CMK (cell line): Measurements from ENCODE around the gene ATP5PB.

Experiments used
- DNase-seq: peaks from one replicate; pipeline ENCODE4 v3.0.0-alpha.2; 2010; ENCODE audit warnings: low read depth

Gene ATP5PB

DNA sequence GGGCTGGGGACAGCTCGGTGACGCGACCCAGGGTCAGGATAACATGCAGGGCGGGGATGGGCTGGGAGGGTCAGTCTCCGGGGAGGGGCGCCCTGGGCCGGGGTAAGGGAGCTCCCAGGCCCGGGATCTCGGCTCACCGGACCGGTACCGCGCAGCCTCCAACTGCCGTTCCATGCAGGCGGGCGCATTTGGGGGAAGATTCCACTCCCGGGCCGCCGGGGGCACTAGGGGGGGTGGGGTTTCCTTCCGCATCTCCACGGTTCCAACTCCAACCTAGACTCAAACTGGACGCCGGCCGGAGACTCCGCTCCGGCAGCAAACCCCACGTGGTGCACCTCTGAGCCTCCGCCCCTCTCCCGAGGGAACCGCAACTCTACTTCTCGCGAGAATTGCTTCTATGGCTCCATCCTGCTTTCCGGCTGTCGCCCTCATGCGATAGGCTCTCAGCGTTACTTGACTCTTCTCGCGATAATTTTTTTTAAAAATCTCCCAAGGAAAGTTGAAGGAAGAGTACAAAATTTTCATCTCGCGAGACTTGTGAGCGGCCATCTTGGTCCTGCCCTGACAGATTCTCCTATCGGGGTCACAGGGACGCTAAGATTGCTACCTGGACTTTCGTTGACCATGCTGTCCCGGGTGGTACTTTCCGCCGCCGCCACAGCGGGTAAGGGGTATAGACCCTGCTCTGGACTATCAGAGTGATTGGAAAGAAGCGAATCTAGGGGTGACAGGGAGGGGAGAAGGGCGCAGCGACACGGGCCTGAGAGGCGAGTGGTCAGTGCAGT is at the start of gene ATP5PB, which contains the start of gene WDR77:
Gene ATP5PB (plus strand): TSS at position 547 of the 785 bp plus-strand sequence. CDS start 78 bp downstream, at position 625.
Gene WDR77 (minus strand): TSS at position 339 of the 785 bp plus-strand sequence. CDS start 87 bp downstream, at position 252.
- DNase-seq = peak; percentile 98

DNA sequence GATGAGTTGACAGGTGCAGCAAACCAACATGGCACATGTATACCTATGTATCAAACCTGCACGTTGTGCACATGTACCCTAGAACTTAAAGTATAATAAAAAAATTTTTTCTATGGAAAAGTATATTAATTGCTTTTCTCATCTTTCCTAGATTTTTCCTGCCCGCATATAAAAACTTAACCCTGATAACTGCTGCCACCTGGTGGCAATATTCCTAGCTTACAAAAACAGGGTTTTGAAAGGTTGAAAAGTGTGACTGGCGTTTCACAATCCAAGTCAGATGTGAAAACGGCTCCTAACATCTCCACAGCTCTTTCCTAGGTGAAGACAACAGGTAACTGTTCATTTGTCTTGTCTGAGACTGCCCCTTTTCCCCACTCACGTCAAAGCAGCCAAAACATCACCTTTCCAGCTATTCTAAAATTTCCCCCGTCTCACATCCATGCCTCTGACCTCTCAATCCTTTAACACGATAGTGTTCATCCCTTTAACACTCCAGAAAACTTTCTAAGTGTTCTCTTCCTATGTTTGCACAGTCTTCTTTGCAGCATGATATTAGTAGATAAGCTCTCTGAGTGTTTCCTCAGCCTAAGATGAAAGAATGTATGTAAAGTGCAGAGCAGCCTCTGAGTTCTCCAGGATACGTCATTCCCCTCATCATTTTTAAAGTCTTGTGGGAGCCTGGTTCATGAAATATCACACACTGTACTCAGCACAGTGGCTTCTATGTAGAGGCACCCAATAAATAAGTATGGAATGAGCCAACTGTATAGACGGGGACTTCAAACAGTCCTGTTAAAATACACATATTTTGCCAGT is 49.3 kb upstream of the ATP5PB start:
- DNase-seq = no peak

- no peak for DNase-seq
These were observed 47.2 kb upstream of the ATP5PB start for GRCh38 chr1:111402083-111402482.

DNA sequence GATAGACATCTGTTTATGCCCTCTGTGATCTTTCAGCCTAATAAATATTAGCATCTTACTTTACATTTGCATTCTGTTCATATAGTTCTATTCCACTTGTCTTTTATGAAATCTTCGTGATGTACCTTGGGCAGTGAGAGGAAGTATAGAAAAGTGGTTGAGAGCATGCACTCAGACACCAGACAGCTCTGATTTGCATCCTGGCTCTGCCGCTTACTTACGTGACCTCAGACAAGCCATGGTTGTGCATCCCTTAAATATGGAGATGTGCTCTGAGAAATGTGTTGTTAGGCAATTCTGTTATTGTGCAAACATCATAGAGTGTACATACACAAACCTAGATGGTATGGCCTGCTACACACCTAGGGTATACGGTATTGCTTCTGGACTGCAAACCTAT is 44.7 kb upstream of the ATP5PB start:
- DNase-seq = no peak

GRCh38 chr1:111406321-111406768 is 42.9 kb upstream of the ATP5PB start:
- DNase-seq = no peak

- no peak for DNase-seq
These were observed 42.0 kb upstream of the ATP5PB start for GRCh38 chr1:111407301-111407700.

DNA sequence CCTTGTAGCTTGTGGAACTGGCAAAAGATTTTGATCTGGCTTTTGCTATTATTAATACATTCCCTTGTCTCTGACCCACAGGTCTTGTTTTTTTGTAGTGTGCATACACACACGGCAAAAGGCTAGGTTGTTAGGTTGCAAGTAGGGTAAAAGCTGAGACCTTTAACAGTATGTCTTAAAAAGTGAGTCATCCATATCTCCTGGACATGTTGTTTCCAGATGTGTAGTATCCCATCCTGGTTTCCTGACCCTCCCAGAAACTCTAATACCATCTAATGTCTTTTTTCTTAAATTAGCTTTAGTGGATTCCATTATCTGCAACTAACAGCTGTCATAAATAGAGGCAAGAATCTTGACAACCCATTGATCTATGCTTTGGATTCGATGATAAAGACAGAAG is 36.4 kb upstream of the ATP5PB start:
- no peak for DNase-seq

- DNase-seq = no peak
These were observed 34.5 kb upstream of the ATP5PB start for GRCh38 chr1:111414756-111415155.

DNA sequence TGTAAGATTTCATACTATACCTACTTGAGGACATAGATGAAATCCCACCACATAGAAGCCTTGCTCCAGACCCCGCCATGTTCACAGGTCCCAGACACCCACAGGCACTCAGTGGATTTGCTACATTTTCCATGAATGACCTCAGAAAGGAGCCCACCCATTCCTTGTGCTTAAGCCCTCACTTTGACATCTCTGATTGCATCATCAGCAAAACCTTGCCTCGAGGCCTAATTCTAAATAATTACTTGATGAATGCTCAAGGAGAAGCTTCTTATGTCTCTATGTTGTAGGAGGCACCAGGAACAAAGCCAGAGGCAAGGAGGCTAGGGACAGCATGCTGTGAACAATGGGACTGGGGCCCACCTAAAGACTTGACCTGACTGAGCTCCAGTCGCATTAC is 33.8 kb upstream of the ATP5PB start:
- DNase-seq = no peak

DNA sequence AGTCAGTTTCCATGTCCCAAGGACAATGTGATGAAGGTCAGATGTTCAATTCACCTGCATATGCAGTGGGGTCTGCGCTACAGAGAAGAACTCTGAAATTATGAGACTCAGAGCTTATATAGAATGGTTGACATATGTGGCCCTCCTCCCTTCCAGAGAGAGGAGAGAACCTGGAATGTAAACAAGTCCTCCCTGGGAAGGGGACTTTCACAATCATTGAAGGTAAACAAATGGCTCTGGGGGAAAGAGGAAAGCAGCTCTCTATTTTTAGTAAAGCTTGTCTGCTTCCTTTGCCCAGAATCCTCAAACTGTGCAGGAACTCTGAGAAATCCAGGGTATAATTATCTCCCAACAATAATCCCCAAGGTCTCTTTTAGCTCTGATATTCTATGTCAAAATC is 31.5 kb upstream of the ATP5PB start:
- no peak for DNase-seq

DNA sequence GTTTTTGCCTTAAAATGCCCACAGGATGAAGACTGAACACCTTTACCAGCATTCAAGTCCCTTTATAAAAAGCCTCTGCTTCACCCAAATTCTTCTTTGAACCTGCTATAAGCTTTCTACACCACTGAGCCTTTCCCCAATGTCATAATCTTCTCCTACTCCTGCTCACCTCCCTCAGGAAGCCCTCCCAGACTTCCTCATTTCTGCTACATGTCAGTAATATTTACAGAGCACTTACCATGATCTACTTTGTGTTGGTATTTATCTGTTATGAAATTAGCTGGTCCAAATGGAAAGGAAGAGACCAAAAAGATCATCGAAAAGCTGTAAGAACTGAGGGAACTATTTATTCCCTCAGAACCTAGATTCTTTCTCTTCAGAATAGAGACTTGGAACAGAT is 30.2 kb upstream of the ATP5PB start:
- DNase-seq = no peak

- no peak for DNase-seq
These were observed 28.9 kb upstream of the ATP5PB start for GRCh38 chr1:111420377-111420776.

- DNase-seq = no peak
These were observed 26.5 kb upstream of the ATP5PB start for GRCh38 chr1:111422546-111423391.

DNA sequence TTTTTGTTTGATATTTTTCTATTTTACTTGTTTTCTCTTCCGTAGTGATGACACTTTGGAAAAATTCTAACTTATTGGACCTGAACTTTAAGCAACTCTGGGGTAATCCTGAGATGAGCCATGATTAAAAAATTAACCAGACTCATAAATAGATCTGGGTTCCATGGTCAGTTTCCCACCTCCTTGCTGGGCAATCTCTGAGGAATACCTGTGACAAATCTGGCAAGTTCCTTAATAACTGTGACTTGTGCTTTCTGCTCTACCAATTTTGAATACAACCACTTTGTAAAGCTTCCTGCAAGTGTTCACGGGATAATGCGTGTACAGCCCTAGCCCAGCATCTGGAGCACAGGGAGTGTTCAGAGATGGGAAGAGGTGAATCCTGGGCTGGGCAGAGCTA is 25.0 kb upstream of the ATP5PB start:
- DNase-seq = no peak

GRCh38 chr1:111436726-111437125 is 12.5 kb upstream of the ATP5PB start:
- no peak for DNase-seq

- DNase-seq = no peak
These were observed 9.6 kb upstream of the ATP5PB start for GRCh38 chr1:111439461-111440351.

DNA sequence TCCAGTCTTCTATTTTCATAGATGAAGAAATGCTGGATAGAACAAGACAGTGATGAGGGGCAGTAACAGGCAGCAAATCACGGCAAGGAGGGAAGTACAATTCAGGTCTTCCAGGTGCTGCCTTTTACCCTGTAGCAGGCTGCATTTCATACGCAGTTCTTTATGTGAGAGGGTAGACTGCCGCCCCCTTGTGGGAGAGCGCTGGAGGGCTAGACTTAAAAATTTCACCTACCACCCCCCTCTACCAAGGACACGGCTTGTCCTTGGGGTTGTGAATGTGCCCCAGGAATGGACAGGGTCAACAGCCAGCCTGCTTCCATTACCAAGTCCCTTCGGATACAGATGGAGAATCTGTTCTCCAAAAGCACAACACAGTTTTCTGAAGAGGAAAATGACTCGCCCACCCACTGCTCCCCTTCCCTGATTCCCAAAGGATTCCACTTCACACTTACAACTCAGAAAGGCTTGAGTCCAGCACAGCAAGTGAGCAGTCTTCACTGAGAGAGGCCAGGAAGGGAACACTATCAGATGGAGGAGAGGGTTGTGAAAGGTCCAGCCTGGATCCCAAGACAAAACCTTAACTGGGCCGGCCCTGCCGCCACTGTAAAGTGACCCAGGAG is 7.6 kb upstream of the ATP5PB start:
- DNase-seq = no peak

DNA sequence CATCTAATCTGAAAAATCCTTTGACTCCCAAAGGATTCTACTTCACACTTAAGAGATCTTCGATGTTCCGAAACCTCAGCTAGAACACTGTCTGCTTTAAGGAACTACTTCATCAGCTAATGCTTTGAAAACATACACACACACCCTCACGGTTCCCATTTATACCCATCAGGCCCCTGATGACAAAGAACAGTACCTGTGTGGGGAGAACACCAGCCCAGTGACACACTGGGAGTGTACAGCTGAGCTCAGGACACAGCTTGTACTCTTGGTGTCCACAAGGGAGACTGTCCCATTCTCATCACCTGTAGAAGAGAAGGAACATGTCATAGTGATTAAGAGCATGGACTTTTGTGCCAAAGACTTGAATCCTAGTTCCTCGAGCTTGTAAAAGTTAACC is 6.8 kb upstream of the ATP5PB start:
- no peak for DNase-seq

DNA sequence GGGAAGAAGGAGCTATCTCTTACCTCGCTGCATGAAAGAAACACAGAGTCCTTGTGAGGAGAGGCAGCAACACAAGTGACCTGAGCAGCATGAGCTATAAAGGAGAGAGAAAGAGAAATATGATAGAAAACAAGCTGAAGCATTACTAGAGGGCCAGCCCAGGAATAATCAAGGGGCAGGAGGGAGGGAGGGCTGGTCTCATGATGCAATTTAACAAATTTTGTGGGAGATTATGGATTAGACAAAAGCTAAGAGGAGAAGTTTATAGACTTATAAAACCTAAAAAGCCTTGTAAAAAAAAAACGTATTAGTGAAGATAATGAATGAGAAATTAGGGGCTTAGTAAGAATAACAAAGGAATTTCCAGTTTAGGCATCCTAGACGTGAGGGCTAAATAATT is 5.2 kb upstream of the ATP5PB start:
- no peak for DNase-seq

- DNase-seq = no peak
These were observed 2.7 kb upstream of the ATP5PB start for GRCh38 chr1:111446546-111446945.
